ENCODE results near the gene HMGN4. TPM values are rescaled to one million over a fixed set of nuclear protein-coding genes. Genes with fewer than 3 reads are reported as not detected.

HMGN4 gene
- total and polyA plus RNA-seq, 9 of the 15 experiments (the other 6 are each of a cell fraction or from before 2014, with no cell fraction given) = 35.4 to 134 (median 94.1) TPM

DNA sequence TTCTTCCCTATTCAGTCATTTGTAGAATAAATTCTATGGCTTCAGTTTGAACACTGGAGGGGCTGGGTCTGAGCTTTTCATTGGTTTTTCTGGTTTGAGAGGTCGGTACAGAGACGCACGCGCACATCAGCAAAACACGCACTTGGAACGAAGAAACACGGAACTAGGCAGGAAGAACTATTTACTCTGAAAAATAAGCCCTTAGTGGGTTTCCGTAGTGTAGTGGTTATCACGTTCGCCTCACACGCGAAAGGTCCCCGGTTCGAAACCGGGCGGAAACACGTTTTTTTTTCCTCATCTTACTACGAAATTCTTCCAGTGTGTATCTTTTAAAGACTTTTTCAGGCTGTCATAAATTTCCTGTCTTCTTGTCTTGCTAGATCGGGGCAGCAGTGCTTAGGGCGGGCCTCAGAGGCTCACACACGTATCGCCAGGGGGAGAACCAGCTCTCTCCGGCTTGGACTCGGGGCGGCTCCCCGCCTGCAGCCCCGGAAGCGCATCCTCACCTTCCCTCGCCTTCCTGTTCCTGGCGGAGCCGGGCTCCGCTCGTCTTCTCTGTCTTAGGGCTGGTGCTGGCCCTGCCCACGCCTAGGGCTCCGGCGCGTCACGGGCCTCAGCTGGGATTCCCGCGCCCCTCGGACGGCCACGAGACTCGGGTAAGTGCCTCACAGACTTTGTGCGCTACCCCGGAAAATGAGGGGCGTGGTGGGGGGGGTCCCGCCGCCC lies at the start of gene HMGN4 (continued):
- TF ChIP-seq, protein P1, sequence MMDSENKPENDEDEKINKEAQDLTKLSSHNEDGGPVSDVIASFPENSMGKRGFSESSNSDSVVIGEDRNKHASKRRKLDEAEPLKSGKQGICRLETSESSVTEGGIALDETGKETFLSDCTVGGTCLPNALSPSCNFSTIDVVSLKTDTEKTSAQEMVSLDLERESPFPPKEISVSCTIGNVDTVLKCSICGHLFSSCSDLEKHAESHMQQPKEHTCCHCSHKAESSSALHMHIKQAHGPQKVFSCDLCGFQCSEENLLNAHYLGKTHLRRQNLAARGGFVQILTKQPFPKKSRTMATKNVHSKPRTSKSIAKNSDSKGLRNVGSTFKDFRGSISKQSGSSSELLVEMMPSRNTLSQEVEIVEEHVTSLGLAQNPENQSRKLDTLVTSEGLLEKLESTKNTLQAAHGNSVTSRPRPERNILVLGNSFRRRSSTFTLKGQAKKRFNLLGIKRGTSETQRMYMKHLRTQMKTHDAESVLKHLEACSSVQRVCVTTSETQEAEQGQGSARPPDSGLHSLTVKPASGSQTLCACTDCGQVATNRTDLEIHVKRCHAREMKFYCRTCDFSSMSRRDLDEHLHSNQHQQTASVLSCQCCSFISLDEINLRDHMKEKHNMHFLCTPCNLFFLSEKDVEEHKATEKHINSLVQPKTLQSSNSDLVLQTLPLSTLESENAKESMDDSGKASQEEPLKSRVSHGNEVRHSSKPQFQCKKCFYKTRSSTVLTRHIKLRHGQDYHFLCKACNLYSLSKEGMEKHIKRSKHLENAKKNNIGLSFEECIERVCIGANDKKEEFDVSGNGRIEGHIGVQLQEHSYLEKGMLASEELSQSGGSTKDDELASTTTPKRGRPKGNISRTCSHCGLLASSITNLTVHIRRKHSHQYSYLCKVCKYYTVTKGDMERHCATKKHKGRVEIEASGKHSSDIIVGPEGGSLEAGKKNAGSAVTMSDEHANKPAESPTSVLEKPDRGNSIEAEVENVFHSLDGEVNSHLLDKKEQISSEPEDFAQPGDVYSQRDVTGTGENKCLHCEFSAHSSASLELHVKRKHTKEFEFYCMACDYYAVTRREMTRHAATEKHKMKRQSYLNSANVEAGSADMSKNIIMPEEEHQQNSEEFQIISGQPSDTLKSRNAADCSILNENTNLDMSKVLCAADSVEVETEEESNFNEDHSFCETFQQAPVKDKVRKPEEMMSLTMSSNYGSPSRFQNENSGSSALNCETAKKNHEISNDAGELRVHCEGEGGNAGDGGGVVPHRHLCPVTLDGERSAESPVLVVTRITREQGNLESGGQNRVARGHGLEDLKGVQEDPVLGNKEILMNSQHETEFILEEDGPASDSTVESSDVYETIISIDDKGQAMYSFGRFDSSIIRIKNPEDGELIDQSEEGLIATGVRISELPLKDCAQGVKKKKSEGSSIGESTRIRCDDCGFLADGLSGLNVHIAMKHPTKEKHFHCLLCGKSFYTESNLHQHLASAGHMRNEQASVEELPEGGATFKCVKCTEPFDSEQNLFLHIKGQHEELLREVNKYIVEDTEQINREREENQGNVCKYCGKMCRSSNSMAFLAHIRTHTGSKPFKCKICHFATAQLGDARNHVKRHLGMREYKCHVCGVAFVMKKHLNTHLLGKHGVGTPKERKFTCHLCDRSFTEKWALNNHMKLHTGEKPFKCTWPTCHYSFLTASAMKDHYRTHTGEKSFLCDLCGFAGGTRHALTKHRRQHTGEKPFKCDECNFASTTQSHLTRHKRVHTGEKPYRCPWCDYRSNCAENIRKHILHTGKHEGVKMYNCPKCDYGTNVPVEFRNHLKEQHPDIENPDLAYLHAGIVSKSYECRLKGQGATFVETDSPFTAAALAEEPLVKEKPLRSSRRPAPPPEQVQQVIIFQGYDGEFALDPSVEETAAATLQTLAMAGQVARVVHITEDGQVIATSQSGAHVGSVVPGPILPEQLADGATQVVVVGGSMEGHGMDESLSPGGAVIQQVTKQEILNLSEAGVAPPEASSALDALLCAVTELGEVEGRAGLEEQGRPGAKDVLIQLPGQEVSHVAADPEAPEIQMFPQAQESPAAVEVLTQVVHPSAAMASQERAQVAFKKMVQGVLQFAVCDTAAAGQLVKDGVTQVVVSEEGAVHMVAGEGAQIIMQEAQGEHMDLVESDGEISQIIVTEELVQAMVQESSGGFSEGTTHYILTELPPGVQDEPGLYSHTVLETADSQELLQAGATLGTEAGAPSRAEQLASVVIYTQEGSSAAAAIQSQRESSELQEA (IDR thresholded peaks at IDR 0.05; ENCODE audit: low read depth) = peak; percentile 87
- TF ChIP-seq FOXK2 (conservative IDR thresholded peaks at IDR 0.05 in 1 of 2, IDR thresholded peaks at IDR 0.05 in 1 of 2; ENCODE audit: low read depth in 2 of 2) = peak; percentile 71; a peak in 3 of 4 replicates
- no peak for TF ChIP-seq PCBP2 (IDR thresholded peaks at IDR 0.05; ENCODE audit: low read depth, low read length, poor library complexity, severe bottlenecking)
- TF ChIP-seq, protein P2, sequence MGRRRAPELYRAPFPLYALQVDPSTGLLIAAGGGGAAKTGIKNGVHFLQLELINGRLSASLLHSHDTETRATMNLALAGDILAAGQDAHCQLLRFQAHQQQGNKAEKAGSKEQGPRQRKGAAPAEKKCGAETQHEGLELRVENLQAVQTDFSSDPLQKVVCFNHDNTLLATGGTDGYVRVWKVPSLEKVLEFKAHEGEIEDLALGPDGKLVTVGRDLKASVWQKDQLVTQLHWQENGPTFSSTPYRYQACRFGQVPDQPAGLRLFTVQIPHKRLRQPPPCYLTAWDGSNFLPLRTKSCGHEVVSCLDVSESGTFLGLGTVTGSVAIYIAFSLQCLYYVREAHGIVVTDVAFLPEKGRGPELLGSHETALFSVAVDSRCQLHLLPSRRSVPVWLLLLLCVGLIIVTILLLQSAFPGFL (CRISPR knock-in tag; IDR thresholded peaks at IDR 0.05) = peak; percentile 63; the same call in 1 of the 2 replicates
- TF ChIP-seq TAF7 (tag; IDR thresholded peaks at IDR 0.05) = peak; percentile 59
- no peak for TF ChIP-seq ZNF444 (CRISPR knock-in tag; IDR thresholded peaks at IDR 0.05)
- TF ChIP-seq, protein P3, sequence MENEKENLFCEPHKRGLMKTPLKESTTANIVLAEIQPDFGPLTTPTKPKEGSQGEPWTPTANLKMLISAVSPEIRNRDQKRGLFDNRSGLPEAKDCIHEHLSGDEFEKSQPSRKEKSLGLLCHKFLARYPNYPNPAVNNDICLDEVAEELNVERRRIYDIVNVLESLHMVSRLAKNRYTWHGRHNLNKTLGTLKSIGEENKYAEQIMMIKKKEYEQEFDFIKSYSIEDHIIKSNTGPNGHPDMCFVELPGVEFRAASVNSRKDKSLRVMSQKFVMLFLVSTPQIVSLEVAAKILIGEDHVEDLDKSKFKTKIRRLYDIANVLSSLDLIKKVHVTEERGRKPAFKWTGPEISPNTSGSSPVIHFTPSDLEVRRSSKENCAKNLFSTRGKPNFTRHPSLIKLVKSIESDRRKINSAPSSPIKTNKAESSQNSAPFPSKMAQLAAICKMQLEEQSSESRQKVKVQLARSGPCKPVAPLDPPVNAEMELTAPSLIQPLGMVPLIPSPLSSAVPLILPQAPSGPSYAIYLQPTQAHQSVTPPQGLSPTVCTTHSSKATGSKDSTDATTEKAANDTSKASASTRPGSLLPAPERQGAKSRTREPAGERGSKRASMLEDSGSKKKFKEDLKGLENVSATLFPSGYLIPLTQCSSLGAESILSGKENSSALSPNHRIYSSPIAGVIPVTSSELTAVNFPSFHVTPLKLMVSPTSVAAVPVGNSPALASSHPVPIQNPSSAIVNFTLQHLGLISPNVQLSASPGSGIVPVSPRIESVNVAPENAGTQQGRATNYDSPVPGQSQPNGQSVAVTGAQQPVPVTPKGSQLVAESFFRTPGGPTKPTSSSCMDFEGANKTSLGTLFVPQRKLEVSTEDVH (IDR thresholded peaks at IDR 0.05; ENCODE audit: low read depth, partially characterized antibody) = peak; percentile 72
- peak; percentile 78; the same call in 1 of the 2 replicates for TF ChIP-seq SP1 (CRISPR knock-in tag; IDR thresholded peaks at IDR 0.05)
- no peak for TF ChIP-seq ATF1 (CRISPR knock-in tag; IDR thresholded peaks at IDR 0.05)
- TF ChIP-seq ATF1 (tag; IDR thresholded peaks at IDR 0.05) = peak; percentile 80
- TF ChIP-seq YY1 (IDR thresholded peaks at IDR 0.05; ENCODE audit: borderline replicate concordance in 1 of 3, control insufficient read depth in 1 of 3, extremely low read depth in 1 of 3, insufficient read depth in 3 of 3, insufficient read length in 1 of 3, insufficient replicate concordance in 2 of 3, low read depth in 1 of 3, low read length in 2 of 3) = peak in 2 of 3 experiments; percentile 5 to 54
- TF ChIP-seq, protein P4, sequence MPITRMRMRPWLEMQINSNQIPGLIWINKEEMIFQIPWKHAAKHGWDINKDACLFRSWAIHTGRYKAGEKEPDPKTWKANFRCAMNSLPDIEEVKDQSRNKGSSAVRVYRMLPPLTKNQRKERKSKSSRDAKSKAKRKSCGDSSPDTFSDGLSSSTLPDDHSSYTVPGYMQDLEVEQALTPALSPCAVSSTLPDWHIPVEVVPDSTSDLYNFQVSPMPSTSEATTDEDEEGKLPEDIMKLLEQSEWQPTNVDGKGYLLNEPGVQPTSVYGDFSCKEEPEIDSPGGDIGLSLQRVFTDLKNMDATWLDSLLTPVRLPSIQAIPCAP (CRISPR knock-in tag; IDR thresholded peaks at IDR 0.05; ENCODE audit: borderline replicate concordance) = no peak
- peak; percentile 72; the same call in 1 of the 2 replicates for TF ChIP-seq SMARCA5 (IDR thresholded peaks at IDR 0.05)

All from K562 (cell line).